ENCODE results near the gene EIF6. TPM values are rescaled to one million over a fixed set of nuclear protein-coding genes. Genes with fewer than 3 reads are reported as not detected.

The EIF6 gene
- total RNA-seq, 1 donor: 120 TPM

- TF ChIP-seq CTCF (IDR thresholded peaks at IDR 0.05; ENCODE audit: insufficient read depth, low read length): no peak
- no peak for DNase-seq (ENCODE audit: low read depth)
- no peak overlapping the region for H3K4me3 ChIP-seq (ENCODE audit: low read depth, low read length)
Measured at GRCh38 chr20:35294293-35294685, 9.7 kb upstream of the EIF6 start.

- no peak for DNase-seq (ENCODE audit: low read depth)
- TF ChIP-seq CTCF (IDR thresholded peaks at IDR 0.05; ENCODE audit: insufficient read depth, low read length): no peak
- no peak overlapping the region for H3K4me3 ChIP-seq (ENCODE audit: low read depth, low read length)
Measured at GRCh38 chr20:35293303-35294292, 9.0 kb upstream of the EIF6 start.

- no peak for TF ChIP-seq CTCF (IDR thresholded peaks at IDR 0.05; ENCODE audit: insufficient read depth, low read length)
- DNase-seq (ENCODE audit: low read depth): no peak
- no peak overlapping the region for H3K4me3 ChIP-seq (ENCODE audit: low read depth, low read length)
Measured at GRCh38 chr20:35292504-35293285, 8.1 kb upstream of the EIF6 start.

GRCh38 chr20:35291654-35292503 lies 7.3 kb upstream of the EIF6 start, which contains the start of gene FAM83C:
Gene FAM83C, minus strand, starts transcription at chr20:35292425. Its CDS starts 121 bp downstream, at chr20:35292304.
- H3K4me3 ChIP-seq (ENCODE audit: low read depth, low read length): no peak within 1 kb of the TSS
- TF ChIP-seq CTCF (IDR thresholded peaks at IDR 0.05; ENCODE audit: insufficient read depth, low read length): no peak
- no peak for DNase-seq (ENCODE audit: low read depth)

- TF ChIP-seq CTCF (IDR thresholded peaks at IDR 0.05; ENCODE audit: insufficient read depth, low read length): no peak
- DNase-seq (ENCODE audit: low read depth): no peak
Measured at GRCh38 chr20:35290887-35291417, 6.4 kb upstream of the EIF6 start.

More at GRCh38 chr20:35290887-35291417, 6.4 kb upstream of the EIF6 start:
- no peak overlapping the region for H3K4me3 ChIP-seq (ENCODE audit: low read depth, low read length)

Data from fibroblast of the aortic adventitia (primary cell).